GM23338 (cell line): ENCODE results near the gene DNASE1L2. TPM values are rescaled to one million over a fixed set of nuclear protein-coding genes. Genes with fewer than 3 reads are reported as not detected.

Source experiments
- ATAC-seq: fragments of 200-7000 bp; cut with Tn5 transposase; 3 replicates; pipeline ENCODE4 v1.9.1; 2020
- DNase-seq: peaks from one replicate; pipeline ENCODE4 v3.0.0-alpha.2; 2015; ENCODE audit warnings: low spot score
- H2AFZ ChIP-seq: fragments of 200-600 bp; sonication (generic); 2 replicates; pipeline ENCODE4 v1.8.0; 2016; ENCODE audit warnings: antibody characterized with exemption, mild to moderate bottlenecking, moderate library complexity
- H3F3A ChIP-seq: fragments of 200-600 bp; sonication (generic); replicated peaks from 2 replicates; pipeline ENCODE4 v1.8.0; 2017; ENCODE audit warnings: antibody characterized with exemption, mixed run types, low read depth
- H3K27ac ChIP-seq: fragments of 200-600 bp; sonication (generic); 2 replicates; pipeline ENCODE4 v1.6.1; 2016; ENCODE audit warnings: low read depth
- H3K27me3 ChIP-seq: fragments of 200-600 bp; sonication (generic); 2 replicates; pipeline ENCODE4 v1.8.0; 2016; ENCODE audit warnings: mild to moderate bottlenecking, mixed run types, moderate library complexity; ENCODE audit not compliant: insufficient read depth
- H3K36me3 ChIP-seq: fragments of 200-600 bp; sonication (generic); 2 replicates; pipeline ENCODE4 v1.8.0; 2016; ENCODE audit warnings: mild to moderate bottlenecking; ENCODE audit not compliant: insufficient read depth
- H3K4me1 ChIP-seq: fragments of 200-600 bp; sonication (generic); 2 replicates; pipeline ENCODE4 v1.8.0; 2016; ENCODE audit warnings: mild to moderate bottlenecking, moderate library complexity; ENCODE audit not compliant: insufficient read depth
- H3K4me2 ChIP-seq: fragments of 200-600 bp; sonication (generic); 2 replicates; pipeline ENCODE4 v1.7.1; 2017; ENCODE audit warnings: mixed run types
- H3K4me3 ChIP-seq: fragments of 200-600 bp; sonication (generic); 2 replicates; pipeline ENCODE4 v1.6.1; 2016; ENCODE audit warnings: mixed run types
- H3K79me2 ChIP-seq: fragments of 200-600 bp; sonication (generic); replicated peaks from 2 replicates; pipeline ENCODE4 v1.8.0; 2017; ENCODE audit warnings: mild to moderate bottlenecking; ENCODE audit not compliant: insufficient read depth
- H3K9me2 ChIP-seq: fragments of 200-600 bp; sonication (generic); 2 replicates; pipeline ENCODE4 v1.8.0; 2017; ENCODE audit not compliant: insufficient read depth
- H4K20me1 ChIP-seq: fragments of 200-600 bp; sonication (generic); replicated peaks from 2 replicates; pipeline ENCODE4 v1.8.0; 2017; ENCODE audit warnings: mild to moderate bottlenecking; ENCODE audit not compliant: insufficient read depth
- H3K27ac Mint-ChIP-seq: 2 replicates; pipeline ENCODE4 v1.8.0; 2020; ENCODE audit warnings: inconsistent platforms, mild to moderate bottlenecking, moderate library complexity, mixed read lengths
- H3K27me3 Mint-ChIP-seq: 3 replicates; pipeline ENCODE4 v1.8.0; 2022; ENCODE audit warnings: low read depth, mild to moderate bottlenecking, moderate library complexity, mixed read lengths, inconsistent platforms; ENCODE audit not compliant: insufficient read depth, poor library complexity
- H3K36me3 Mint-ChIP-seq: 3 replicates; pipeline ENCODE4 v1.8.0; 2021; ENCODE audit warnings: low read depth, mild to moderate bottlenecking, inconsistent platforms, moderate library complexity, mixed read lengths
- H3K4me1 Mint-ChIP-seq: 3 replicates; pipeline ENCODE4 v1.8.0; 2020; ENCODE audit warnings: mild to moderate bottlenecking, inconsistent platforms, mixed read lengths
- H3K4me3 Mint-ChIP-seq: 3 replicates; pipeline ENCODE4 v1.8.0; 2021; ENCODE audit warnings: moderate library complexity, mild to moderate bottlenecking, inconsistent platforms, mixed read lengths
- H3K9me3 Mint-ChIP-seq: 3 replicates; pipeline ENCODE4 v1.8.0; 2020; ENCODE audit warnings: moderate library complexity, mild to moderate bottlenecking, inconsistent platforms, mixed read lengths
- ETS1 ChIP-seq: IDR thresholded peaks from 2 replicates; pipeline ENCODE4 v1.6.1; 2016; ENCODE audit warnings: antibody characterized with exemption
- POLR2AphosphoS5 ChIP-seq: IDR thresholded peaks from 2 replicates; pipeline ENCODE4 v1.6.1; 2016; ENCODE audit warnings: antibody characterized with exemption, low read depth
- STAT1 ChIP-seq: IDR thresholded peaks from one replicate; pipeline ENCODE4 v1.6.1; 2016; ENCODE audit warnings: antibody characterized with exemption; ENCODE audit not compliant: unreplicated experiment
- ZNF462 ChIP-seq: fragments of 250-450 bp; sonication (Bioruptor Pico); IDR thresholded peaks from 2 replicates; pipeline ENCODE4 v1.5.0; 2020; ENCODE audit warnings: mild to moderate bottlenecking, moderate library complexity
- polyA plus RNA-seq: library from polyadenylated mRNA; unstranded; fragments of >200 nt; fragmentation: Nextera tagmentation; extraction: Ambion mirVana; gene quantifications from 2 replicates; pipeline ENCODE4 v1.2.1, GENCODE V29; 2016
- total RNA-seq: library from RNA; depleted of rRNA; stranded (reverse); fragments of >200 nt; shearing (Covaris generic); gene quantifications from 2 replicates; pipeline ENCODE4 v1.2.3, GENCODE V29; 2014

Gene DNASE1L2
- total and polyA plus RNA-seq, 2 experiments from 2014 or later: 0.23 TPM; not detected in 1

- H3K4me1 Mint-ChIP-seq: peaks cover 13% of the 10 kb centered on the region
- H3K27ac ChIP-seq: 0 out of 2 replicates have a peak within 1 kb of the TSS, but pooled peaks have one; percentile 63
- peak within 1 kb of the TSS; percentile 95 for H3K4me3 ChIP-seq
- H3K27me3 ChIP-seq: peaks cover 16% of the 10 kb centered on the region
- peak within 1 kb of the TSS; percentile 84 for H3K4me3 Mint-ChIP-seq
- peak within 1 kb of the TSS; percentile 95 for H3K4me2 ChIP-seq
- DNase-seq (peak; percentile 89), ATAC-seq (peak; percentile 64)
- H3K27me3 Mint-ChIP-seq: peaks cover 20% of the 10 kb centered on the region
- H3K36me3 ChIP-seq: no peaks in the 10 kb centered on the region
- no peaks in the 10 kb centered on the region for H4K20me1 ChIP-seq
- TF ChIP-seq ETS1: no peak
- no peak for TF ChIP-seq STAT1
- TF ChIP-seq POLR2AphosphoS5: peak; percentile 81
- TF ChIP-seq ZNF462: no peak
- peaks cover 14% of the 10 kb centered on the region for H3K36me3 Mint-ChIP-seq
- H3K9me2 ChIP-seq: no peaks in the 10 kb centered on the region
- peak within 1 kb of the TSS; percentile 8 for H3K27ac Mint-ChIP-seq
- H3K9me3 Mint-ChIP-seq: no peaks in the 10 kb centered on the region
- peaks cover 4% of the 10 kb centered on the region; the same call in 1 of the 2 replicates for H3K4me1 ChIP-seq
- peaks cover 3% of the 10 kb centered on the region; the same call in 1 of the 2 replicates for H3F3A ChIP-seq
- no peaks in the 10 kb centered on the region for H3K79me2 ChIP-seq
- H2AFZ ChIP-seq: peak within 1 kb of the TSS; percentile 100
These were observed 30.9 kb upstream of the DNASE1L2 start, which contains the start of gene MLST8 for GRCh38 chr16:2205104-2205966. Gene MLST8, plus strand, starts transcription at chr16:2205454. Its CDS starts 632 bp downstream, at chr16:2206086.
